HCT116 (cell line): ENCODE results near the gene KLHL6.

Experiments
- ATF3 ChIP-seq: IDR thresholded peaks from 2 replicates; pipeline ENCODE4 v1.6.1; 2012
- CEBPB ChIP-seq: IDR thresholded peaks from 2 replicates; pipeline ENCODE4 v1.6.1; 2012; ENCODE audit warnings: low read depth
- CTCF ChIP-seq, 3 experiments: fragments of 200-600 bp in 1 of 3; sonication (generic) in 1 of 3; IDR thresholded peaks in 2 of 3; conservative IDR thresholded peaks in 1 of 3; 2 replicates each; pipeline ENCODE4 v1.5.1; 2012 to 2017; ENCODE audit warnings: low read depth in 2 of 3, low read length in 2 of 3, antibody characterized with exemption in 1 of 3, borderline replicate concordance in 1 of 3, control low read depth in 1 of 3, mild to moderate bottlenecking in 1 of 3, mixed read lengths in 1 of 3, mixed run types in 1 of 3, moderate library complexity in 1 of 3; ENCODE audit not compliant: insufficient read depth in 1 of 3
- EZH2 ChIP-seq: fragments of 200-600 bp; sonication (generic); IDR thresholded peaks from 2 replicates; pipeline ENCODE4 v1.6.1; 2017; ENCODE audit warnings: antibody characterized with exemption, mixed run types
- EZH2phosphoT487 ChIP-seq: fragments of 200-600 bp; IDR thresholded peaks from 2 replicates; pipeline ENCODE4 v1.6.1; 2018; ENCODE audit warnings: antibody characterized with exemption, borderline replicate concordance
- JUND ChIP-seq: IDR thresholded peaks from 2 replicates; pipeline ENCODE4 v1.6.1; 2012
- POLR2A ChIP-seq: IDR thresholded peaks from 2 replicates; pipeline ENCODE4 v1.7.0; 2011; ENCODE audit warnings: borderline replicate concordance; ENCODE audit not compliant: insufficient read depth, insufficient read length; ENCODE audit errors: extremely low read depth
- POLR2AphosphoS5 ChIP-seq: IDR thresholded peaks from 2 replicates; pipeline ENCODE4 v1.6.1; 2011; ENCODE audit warnings: mild to moderate bottlenecking, low read depth, low read length, moderate library complexity
- RAD21 ChIP-seq: IDR thresholded peaks from 2 replicates; pipeline ENCODE4 v1.6.1; 2012; ENCODE audit warnings: low read depth, mild to moderate bottlenecking
- SRF ChIP-seq: IDR thresholded peaks from 2 replicates; pipeline ENCODE4 v1.6.1; 2012; ENCODE audit warnings: low read depth
- TCF7L2 ChIP-seq: IDR thresholded peaks from 2 replicates; pipeline ENCODE4 v1.7.0; 2011; ENCODE audit warnings: borderline replicate concordance, inconsistent platforms; ENCODE audit not compliant: insufficient read depth, insufficient read length; ENCODE audit errors: extremely low read depth
- ZFX ChIP-seq: fragments of 450-650 bp; IDR thresholded peaks from 2 replicates; pipeline ENCODE4 v1.6.1; 2017
- TF ChIP-seq, protein P1 (sequence below): IDR thresholded peaks from 2 replicates; pipeline ENCODE4 v1.6.1; 2012

DNA sequence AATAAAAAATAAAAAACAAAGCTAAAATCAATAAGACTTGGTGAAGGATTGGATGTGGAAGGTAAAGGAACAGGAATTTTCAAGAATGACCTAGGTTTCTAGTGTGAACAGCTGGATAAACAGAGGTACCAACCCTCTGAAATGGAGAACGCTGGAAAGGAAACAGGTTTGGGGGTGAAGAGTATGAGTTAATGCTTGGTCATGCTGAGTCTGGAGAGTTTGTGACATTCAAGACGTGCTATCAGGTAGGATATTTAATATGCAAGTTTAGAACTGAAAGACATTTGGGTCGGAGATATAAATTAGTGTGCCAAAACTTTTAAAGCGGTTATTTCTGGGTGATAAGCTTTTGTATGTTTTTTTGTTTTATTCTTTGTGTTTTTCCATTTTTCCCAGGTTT lies 11.4 kb upstream of the KLHL6 start:
- TF ChIP-seq RAD21 (no peak), SRF (no peak), JUND (no peak), POLR2AphosphoS5 (no peak), CTCF (IDR thresholded peaks at IDR 0.05 in 2 of 3, conservative IDR thresholded peaks at IDR 0.05 in 1 of 3; ENCODE audit: borderline replicate concordance in 1 of 3, insufficient read depth in 1 of 3, low read depth in 2 of 3, low read length in 2 of 3) (no peak), POLR2A (no peak), EZH2 (no peak), CEBPB (no peak), EZH2phosphoT487 (no peak), TCF7L2 (no peak), ATF3 (no peak), ZFX (no peak)
- TF ChIP-seq, protein P1, sequence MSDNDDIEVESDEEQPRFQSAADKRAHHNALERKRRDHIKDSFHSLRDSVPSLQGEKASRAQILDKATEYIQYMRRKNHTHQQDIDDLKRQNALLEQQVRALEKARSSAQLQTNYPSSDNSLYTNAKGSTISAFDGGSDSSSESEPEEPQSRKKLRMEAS = no peak
